NB4 (cell line): ENCODE results near the gene C21orf58.

ENCODE experiments used
- POLR2A ChIP-seq: IDR thresholded peaks from 2 replicates; pipeline ENCODE4 v1.6.1; 2011; ENCODE audit warnings: mild to moderate bottlenecking; ENCODE audit not compliant: insufficient read length; ENCODE audit errors: extremely low read depth
- TF ChIP-seq, protein P1 (sequence below): IDR thresholded peaks from one replicate; pipeline ENCODE4 v1.5.1; 2012; ENCODE audit warnings: low read depth, low read length

DNA sequence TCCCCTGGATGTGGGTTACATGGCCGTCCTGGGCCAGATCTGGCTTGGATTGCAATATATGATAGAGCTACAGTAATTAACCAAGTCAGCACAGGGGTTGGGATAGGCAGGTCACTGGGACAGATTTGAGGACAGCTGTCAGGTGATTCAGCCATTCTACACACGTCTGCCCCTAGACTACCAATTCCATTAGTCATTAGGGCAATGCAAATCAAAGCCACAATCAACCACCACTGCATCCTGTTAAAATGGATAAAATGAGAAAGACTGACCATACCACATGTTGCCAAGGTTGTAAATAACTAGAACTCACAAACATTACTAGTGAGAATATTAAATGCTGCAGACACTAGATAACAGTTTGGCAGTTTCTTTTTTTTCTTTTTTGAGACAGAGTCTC, 16.0 kb downstream of the C21orf58 start:
- TF ChIP-seq, protein P1, sequence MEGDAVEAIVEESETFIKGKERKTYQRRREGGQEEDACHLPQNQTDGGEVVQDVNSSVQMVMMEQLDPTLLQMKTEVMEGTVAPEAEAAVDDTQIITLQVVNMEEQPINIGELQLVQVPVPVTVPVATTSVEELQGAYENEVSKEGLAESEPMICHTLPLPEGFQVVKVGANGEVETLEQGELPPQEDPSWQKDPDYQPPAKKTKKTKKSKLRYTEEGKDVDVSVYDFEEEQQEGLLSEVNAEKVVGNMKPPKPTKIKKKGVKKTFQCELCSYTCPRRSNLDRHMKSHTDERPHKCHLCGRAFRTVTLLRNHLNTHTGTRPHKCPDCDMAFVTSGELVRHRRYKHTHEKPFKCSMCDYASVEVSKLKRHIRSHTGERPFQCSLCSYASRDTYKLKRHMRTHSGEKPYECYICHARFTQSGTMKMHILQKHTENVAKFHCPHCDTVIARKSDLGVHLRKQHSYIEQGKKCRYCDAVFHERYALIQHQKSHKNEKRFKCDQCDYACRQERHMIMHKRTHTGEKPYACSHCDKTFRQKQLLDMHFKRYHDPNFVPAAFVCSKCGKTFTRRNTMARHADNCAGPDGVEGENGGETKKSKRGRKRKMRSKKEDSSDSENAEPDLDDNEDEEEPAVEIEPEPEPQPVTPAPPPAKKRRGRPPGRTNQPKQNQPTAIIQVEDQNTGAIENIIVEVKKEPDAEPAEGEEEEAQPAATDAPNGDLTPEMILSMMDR: no peak
- TF ChIP-seq POLR2A: no peak
